Loucy (cell line): ENCODE results near the gene IFNE.

ENCODE experiments used
- H2AFZ ChIP-seq: fragments of 200-600 bp; sonication (generic); 2 replicates; pipeline ENCODE4 v1.6.0; 2016; ENCODE audit warnings: antibody characterized with exemption, mild to moderate bottlenecking, low read length, moderate library complexity
- H3F3A ChIP-seq: fragments of 200-600 bp; 2 replicates; pipeline ENCODE4 v1.6.0; 2016; ENCODE audit warnings: antibody characterized with exemption, low read depth, mild to moderate bottlenecking
- H3K27me3 ChIP-seq: fragments of 200-600 bp; sonication (generic); 2 replicates; pipeline ENCODE4 v1.6.1; 2014; ENCODE audit warnings: low read length, mild to moderate bottlenecking; ENCODE audit not compliant: insufficient read depth, poor library complexity, severe bottlenecking
- H3K36me3 ChIP-seq: fragments of 200-600 bp; sonication (generic); 2 replicates; pipeline ENCODE4 v1.6.1; 2016; ENCODE audit warnings: low read length; ENCODE audit not compliant: insufficient read depth
- H3K4me1 ChIP-seq: fragments of 200-600 bp; sonication (generic); 2 replicates; pipeline ENCODE4 v1.5.1; 2014; ENCODE audit warnings: low read length, mild to moderate bottlenecking; ENCODE audit not compliant: insufficient read depth, poor library complexity, severe bottlenecking
- H3K4me2 ChIP-seq: fragments of 200-600 bp; sonication (generic); 2 replicates; pipeline ENCODE4 v1.6.0; 2014; ENCODE audit warnings: antibody characterized with exemption, low read length, low read depth, mild to moderate bottlenecking; ENCODE audit not compliant: poor library complexity, severe bottlenecking
- H3K4me3 ChIP-seq: fragments of 200-600 bp; sonication (generic); 2 replicates; pipeline ENCODE4 v1.5.1; 2014; ENCODE audit warnings: low read length, mild to moderate bottlenecking, mixed read lengths; ENCODE audit not compliant: poor library complexity, severe bottlenecking
- H3K79me2 ChIP-seq: fragments of 200-600 bp; sonication (generic); 2 replicates; pipeline ENCODE4 v1.6.1; 2014; ENCODE audit warnings: low read length; ENCODE audit not compliant: insufficient read depth
- H3K9ac ChIP-seq: fragments of 200-600 bp; sonication (generic); 2 replicates; pipeline ENCODE4 v1.6.0; 2014; ENCODE audit warnings: mild to moderate bottlenecking, low read depth, low read length, moderate library complexity; ENCODE audit not compliant: poor library complexity, severe bottlenecking
- H3K9me2 ChIP-seq: fragments of 200-600 bp; sonication (generic); replicated peaks from 2 replicates; pipeline ENCODE4 v1.6.1; 2016; ENCODE audit warnings: low read depth, low read length, mixed read lengths
- H3K9me3 ChIP-seq: fragments of 200-600 bp; sonication (generic); 2 replicates; pipeline ENCODE4 v1.6.1; 2014; ENCODE audit warnings: mild to moderate bottlenecking, antibody characterized with exemption, low read length, low read depth; ENCODE audit not compliant: insufficient read depth
- H4K20me1 ChIP-seq: fragments of 200-600 bp; sonication (generic); 2 replicates; pipeline ENCODE4 v1.6.0; 2014; ENCODE audit warnings: antibody characterized with exemption, low read length, mild to moderate bottlenecking; ENCODE audit not compliant: insufficient read depth, poor library complexity, severe bottlenecking
- EZH2phosphoT487 ChIP-seq: fragments of 200-600 bp; IDR thresholded peaks from 2 replicates; pipeline ENCODE4 v1.6.1; 2018; ENCODE audit warnings: antibody characterized with exemption, mild to moderate bottlenecking, moderate library complexity, borderline replicate concordance
- TF ChIP-seq, protein P1 (sequence below): fragments of 200-600 bp; sonication (generic); conservative IDR thresholded peaks from 2 replicates; pipeline ENCODE4 v1.5.1; 2014; ENCODE audit warnings: mild to moderate bottlenecking, antibody characterized with exemption, low read length

IFNE gene

DNA sequence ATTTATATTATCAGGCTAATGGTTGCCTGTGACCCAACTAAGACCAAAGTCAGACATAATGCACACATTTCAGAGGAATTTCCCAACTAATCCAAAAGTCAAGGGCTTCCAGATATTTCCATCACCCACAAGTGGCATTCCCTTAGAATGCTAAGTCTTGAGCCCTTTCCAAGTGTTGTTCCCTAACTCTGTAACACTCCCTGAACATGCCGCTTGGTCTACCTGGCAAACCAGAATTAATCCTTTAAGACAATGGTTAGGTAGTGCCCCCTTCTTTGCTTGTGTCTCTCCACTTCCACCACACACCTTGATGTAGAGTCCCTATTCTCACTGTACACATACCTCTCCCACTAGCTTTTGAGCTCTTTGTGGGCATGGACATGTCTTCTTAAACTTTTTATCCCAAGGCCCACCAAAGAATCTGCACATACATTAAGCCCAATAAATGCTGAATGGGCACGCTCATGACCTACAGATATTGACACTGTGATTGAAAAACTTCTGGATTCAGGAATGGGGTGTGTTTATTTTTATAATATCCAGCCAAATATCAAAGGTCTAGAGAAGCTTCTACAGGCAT, 37.8 kb upstream of the IFNE start:
- no peak overlapping the region for H3K9ac ChIP-seq
- no peaks in the 10 kb centered on the region for H3K79me2 ChIP-seq
- no peaks in the 10 kb centered on the region for H3F3A ChIP-seq
- H3K4me2 ChIP-seq, result no peak overlapping the region
- no peak overlapping the region for H3K4me3 ChIP-seq
- H3K36me3 ChIP-seq, result no peaks in the 10 kb centered on the region
- no peak overlapping the region for H2AFZ ChIP-seq
- no peaks in the 10 kb centered on the region for H4K20me1 ChIP-seq
- H3K4me1 ChIP-seq, result no peaks in the 10 kb centered on the region
- TF ChIP-seq EZH2phosphoT487, result no peak
- TF ChIP-seq, protein P1, sequence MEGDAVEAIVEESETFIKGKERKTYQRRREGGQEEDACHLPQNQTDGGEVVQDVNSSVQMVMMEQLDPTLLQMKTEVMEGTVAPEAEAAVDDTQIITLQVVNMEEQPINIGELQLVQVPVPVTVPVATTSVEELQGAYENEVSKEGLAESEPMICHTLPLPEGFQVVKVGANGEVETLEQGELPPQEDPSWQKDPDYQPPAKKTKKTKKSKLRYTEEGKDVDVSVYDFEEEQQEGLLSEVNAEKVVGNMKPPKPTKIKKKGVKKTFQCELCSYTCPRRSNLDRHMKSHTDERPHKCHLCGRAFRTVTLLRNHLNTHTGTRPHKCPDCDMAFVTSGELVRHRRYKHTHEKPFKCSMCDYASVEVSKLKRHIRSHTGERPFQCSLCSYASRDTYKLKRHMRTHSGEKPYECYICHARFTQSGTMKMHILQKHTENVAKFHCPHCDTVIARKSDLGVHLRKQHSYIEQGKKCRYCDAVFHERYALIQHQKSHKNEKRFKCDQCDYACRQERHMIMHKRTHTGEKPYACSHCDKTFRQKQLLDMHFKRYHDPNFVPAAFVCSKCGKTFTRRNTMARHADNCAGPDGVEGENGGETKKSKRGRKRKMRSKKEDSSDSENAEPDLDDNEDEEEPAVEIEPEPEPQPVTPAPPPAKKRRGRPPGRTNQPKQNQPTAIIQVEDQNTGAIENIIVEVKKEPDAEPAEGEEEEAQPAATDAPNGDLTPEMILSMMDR, result no peak
- H3K9me2 ChIP-seq, result no peaks in the 10 kb centered on the region
- no peaks in the 10 kb centered on the region for H3K27me3 ChIP-seq
- no peaks in the 10 kb centered on the region for H3K9me3 ChIP-seq

DNA sequence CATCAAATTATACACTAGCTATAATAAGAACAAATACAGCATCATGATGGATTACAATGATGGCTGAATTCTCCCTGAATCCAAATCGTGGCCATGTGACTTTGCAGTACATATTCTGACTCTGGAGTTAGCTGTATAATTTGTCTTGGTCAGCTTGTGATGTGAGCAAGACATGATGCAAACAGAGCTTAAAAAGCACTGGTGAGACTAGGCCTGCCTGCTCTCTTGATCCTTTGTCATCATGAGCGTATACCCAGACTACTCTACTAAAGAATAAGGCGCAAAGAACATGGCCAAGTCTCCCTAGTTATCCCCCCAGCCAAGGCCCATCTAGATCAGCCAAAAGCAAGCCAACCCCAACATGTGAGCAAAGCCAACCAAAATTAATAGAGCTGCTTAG, 34.7 kb upstream of the IFNE start:
- no peaks in the 10 kb centered on the region for H3K27me3 ChIP-seq
- no peaks in the 10 kb centered on the region for H3K79me2 ChIP-seq
- H3K9me2 ChIP-seq, result no peaks in the 10 kb centered on the region
- H3K36me3 ChIP-seq, result no peaks in the 10 kb centered on the region
- H3K4me2 ChIP-seq, result no peak overlapping the region
- TF ChIP-seq EZH2phosphoT487, result no peak
- TF ChIP-seq, protein P1, result no peak
- no peaks in the 10 kb centered on the region for H3K9me3 ChIP-seq
- no peaks in the 10 kb centered on the region for H3F3A ChIP-seq
- H4K20me1 ChIP-seq, result no peaks in the 10 kb centered on the region
- no peak overlapping the region for H3K9ac ChIP-seq
- H3K4me1 ChIP-seq, result no peaks in the 10 kb centered on the region
- H2AFZ ChIP-seq, result no peak overlapping the region
- no peak overlapping the region for H3K4me3 ChIP-seq

DNA sequence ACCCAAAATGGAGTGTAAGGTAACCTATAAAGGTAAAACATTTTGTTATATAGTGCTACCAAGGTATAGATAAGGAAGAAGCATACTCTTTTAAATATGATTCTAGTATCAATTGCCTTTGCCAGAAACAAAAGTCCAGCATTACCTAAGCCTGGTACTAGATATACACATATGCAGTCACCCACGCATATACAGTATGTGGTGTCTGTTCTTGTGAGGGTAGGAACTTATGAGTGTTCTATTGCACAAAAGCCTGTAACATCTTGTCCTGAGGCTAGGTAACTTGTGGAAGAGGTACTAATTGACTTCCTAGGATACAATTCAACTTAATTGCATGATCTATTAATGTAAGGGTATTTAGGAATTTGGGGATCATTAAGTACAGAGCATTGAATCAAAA, 31.3 kb upstream of the IFNE start:
- Histone ChIP-seq H3K36me3 (no peaks in the 10 kb centered on the region), H4K20me1 (no peaks in the 10 kb centered on the region), H3F3A (no peaks in the 10 kb centered on the region), H3K27me3 (no peaks in the 10 kb centered on the region), H3K4me1 (no peaks in the 10 kb centered on the region), H3K79me2 (no peaks in the 10 kb centered on the region), H3K9me3 (no peaks in the 10 kb centered on the region), H3K4me3 (no peak overlapping the region), H3K9ac (no peak overlapping the region), H2AFZ (no peak overlapping the region), H3K9me2 (no peaks in the 10 kb centered on the region), H3K4me2 (no peak overlapping the region)
- TF ChIP-seq, protein P1, result no peak
- no peak for TF ChIP-seq EZH2phosphoT487
